Large intestine (tissue), 3 donors: ENCODE data around the gene IZUMO1. TPM values are rescaled to one million over a fixed set of nuclear protein-coding genes. Genes with fewer than 3 reads are reported as not detected.
A peak's percentile ranks its signal among the peaks of the same experiment; 100 is the strongest.
"Not testable (repeated sequence)": the region's sequence is repeated elsewhere in the genome, so short reads cannot be mapped to it uniquely, and the experiment has no call there.

Experiments
- DNase-seq, 2 donors: peaks; one replicate each; pipeline versions ENCODE4 v3.0.0 to v3.0.0-alpha.2; 2013
- H3K27ac ChIP-seq: one replicate; pipeline ENCODE4 v1.5.1; 2013; ENCODE audit warnings: low read length
- H3K27me3 ChIP-seq: 2 replicates; pipeline ENCODE4 v1.6.1; 2013; ENCODE audit warnings: low read length; ENCODE audit not compliant: control insufficient read depth, insufficient read depth
- H3K36me3 ChIP-seq: 2 replicates; pipeline ENCODE4 v1.6.1; 2013; ENCODE audit warnings: low read length; ENCODE audit not compliant: control insufficient read depth, insufficient read depth
- H3K4me1 ChIP-seq: one replicate; pipeline ENCODE4 v1.6.1; 2013; ENCODE audit warnings: low read length; ENCODE audit not compliant: control insufficient read depth, insufficient read depth
- H3K4me3 ChIP-seq: one replicate; pipeline ENCODE4 v1.5.1; 2013; ENCODE audit warnings: low read length
- H3K9me3 ChIP-seq: one replicate; pipeline ENCODE4 v1.6.1; 2013; ENCODE audit warnings: mild to moderate bottlenecking, low read depth, low read length, moderate library complexity; ENCODE audit not compliant: control insufficient read depth
- WGBS: methylation state at CpG from one replicate; pipeline ENCODE4 v1.1.5; 2013; ENCODE audit warnings: low lambda C conversion rate; ENCODE audit not compliant: insufficient coverage; 5-methylcytosine and 5-hydroxymethylcytosine counted together
- polyA plus RNA-seq: library from polyadenylated mRNA; unstranded; fragments of 120-200 nt; gene quantifications from one replicate; pipeline ENCODE4 v1.2.1, GENCODE V29; 2013

The IZUMO1 gene
- polyA plus RNA-seq, 1 donor = 0.40 TPM

DNA sequence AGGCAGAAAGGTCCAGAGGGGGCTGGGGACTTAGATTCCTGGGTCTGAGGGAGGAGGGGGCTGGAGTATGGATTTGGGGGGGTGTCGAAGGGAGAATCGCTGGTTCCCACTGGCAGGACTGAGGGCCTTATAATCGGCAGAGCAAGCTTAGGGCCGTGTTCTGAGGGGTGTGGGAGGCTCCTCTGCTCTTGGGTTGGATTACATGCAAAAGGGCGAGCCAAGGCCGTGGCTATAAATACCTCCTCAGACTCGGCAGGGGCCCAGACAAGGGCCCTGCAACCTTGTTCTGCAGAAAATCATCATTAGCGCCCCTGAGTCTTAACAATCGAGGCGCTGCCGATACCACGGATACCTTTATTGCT is 26.5 kb downstream of the IZUMO1 start:
- no peaks in the 10 kb centered on the region for H3K36me3 ChIP-seq
- DNase-seq = no peak
- peaks cover 39% of the 10 kb centered on the region for H3K4me1 ChIP-seq
- H3K27ac ChIP-seq = peak overlapping the region; percentile 65
- H3K27me3 ChIP-seq = no peaks in the 10 kb centered on the region
- H3K9me3 ChIP-seq = peaks cover 3% of the 10 kb centered on the region
- no CpG with 5 or more reads among the region's 12 CpGs for WGBS
- peak overlapping the region; percentile 48 for H3K4me3 ChIP-seq

- H3K9me3 ChIP-seq = peaks cover under 1% of the 10 kb centered on the region
- peak in 1 of 2 donors; percentile 59 for DNase-seq
- WGBS = 33% methylated on average over 1 of the region's 33 CpGs
Measured at GRCh38 chr19:48719263-48720171, 27.2 kb downstream of the IZUMO1 start, which contains the start of gene MAMSTR. Gene MAMSTR (minus strand): TSS chr19:48719725. CDS start chr19:48719031, 694 bp downstream.

DNA sequence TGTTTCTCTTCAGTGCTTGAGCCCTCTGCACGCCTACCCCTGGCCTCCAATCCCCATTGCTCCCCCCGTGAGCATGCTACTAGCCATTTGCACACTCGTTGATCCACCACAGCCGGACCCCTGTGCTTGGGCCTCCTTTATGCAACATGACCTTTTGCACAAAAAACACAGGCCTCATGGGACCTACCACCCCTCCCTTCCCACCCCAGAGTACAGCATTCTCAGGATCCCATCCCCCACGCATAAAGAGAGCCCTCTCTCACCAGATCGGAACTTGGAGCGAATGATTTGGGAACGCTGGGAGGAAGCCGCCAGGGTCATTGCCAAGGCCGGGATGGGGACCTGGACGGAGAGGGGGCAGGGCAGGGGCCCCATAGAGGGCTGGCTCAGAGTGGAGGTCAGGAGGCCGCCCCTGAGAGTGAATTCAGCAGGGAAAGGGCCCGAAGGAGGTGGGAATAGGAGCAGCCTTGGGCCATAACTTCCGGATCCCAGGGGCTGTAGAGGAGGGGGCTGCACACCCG is 27.9 kb downstream of the IZUMO1 start:
- Histone ChIP-seq H3K27me3 (no peaks in the 10 kb centered on the region), H3K4me3 (peak overlapping the region; percentile 48), H3K4me1 (peaks cover 42% of the 10 kb centered on the region), H3K9me3 (no peaks in the 10 kb centered on the region), H3K27ac (peak overlapping the region; percentile 10), H3K36me3 (no peaks in the 10 kb centered on the region)
- no peak for DNase-seq
- WGBS = no CpG with 5 or more reads among the region's 15 CpGs

More at GRCh38 chr19:48719263-48720171, 27.2 kb downstream of the IZUMO1 start, which contains the start of gene MAMSTR:
- no peaks in the 10 kb centered on the region for H3K36me3 ChIP-seq
- no peaks in the 10 kb centered on the region for H3K27me3 ChIP-seq
- H3K27ac ChIP-seq = peak within 1 kb of the TSS; percentile 65
- H3K4me3 ChIP-seq = peak within 1 kb of the TSS; percentile 48
- H3K4me1 ChIP-seq = peaks cover 42% of the 10 kb centered on the region

DNA sequence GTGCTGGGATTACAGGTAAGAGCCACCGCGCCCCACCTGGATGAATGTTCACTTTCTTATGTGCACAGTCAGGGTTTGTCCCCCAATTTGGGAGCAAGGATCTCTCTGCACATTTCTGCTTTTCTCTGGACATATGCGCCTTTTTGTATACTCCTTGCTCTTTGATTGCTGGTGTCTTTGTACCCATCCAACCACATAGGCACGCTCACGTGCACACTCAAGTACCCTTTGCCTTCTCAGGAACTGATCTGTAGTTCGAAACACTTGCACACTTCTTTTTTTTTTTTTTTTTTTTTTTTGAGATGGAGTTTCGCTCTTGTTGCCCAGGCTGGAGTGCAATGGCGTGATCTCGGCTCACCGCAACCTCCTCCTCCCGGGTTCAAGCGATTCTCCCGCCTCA is 28.6 kb downstream of the IZUMO1 start:
- H3K36me3 ChIP-seq, H3K27ac ChIP-seq, H3K9me3 ChIP-seq, H3K27me3 ChIP-seq, H3K4me3 ChIP-seq, DNase-seq: not testable (repeated sequence)
- peaks cover 47% of the 10 kb centered on the region for H3K4me1 ChIP-seq
- 100% methylated on average over 3 of the region's 13 CpGs for WGBS

- DNase-seq = peak in 1 of 2 donors; percentile 74
- peaks cover 53% of the 10 kb centered on the region for H3K4me1 ChIP-seq
- H3K4me3 ChIP-seq = peak overlapping the region; percentile 7
- no CpG with 5 or more reads among the region's 24 CpGs for WGBS
- no peaks in the 10 kb centered on the region for H3K27me3 ChIP-seq
- peak overlapping the region; percentile 94 for H3K27ac ChIP-seq
- H3K36me3 ChIP-seq = no peaks in the 10 kb centered on the region
- H3K9me3 ChIP-seq = no peaks in the 10 kb centered on the region
Measured at GRCh38 chr19:48716562-48717291, 30.0 kb downstream of the IZUMO1 start.

DNA sequence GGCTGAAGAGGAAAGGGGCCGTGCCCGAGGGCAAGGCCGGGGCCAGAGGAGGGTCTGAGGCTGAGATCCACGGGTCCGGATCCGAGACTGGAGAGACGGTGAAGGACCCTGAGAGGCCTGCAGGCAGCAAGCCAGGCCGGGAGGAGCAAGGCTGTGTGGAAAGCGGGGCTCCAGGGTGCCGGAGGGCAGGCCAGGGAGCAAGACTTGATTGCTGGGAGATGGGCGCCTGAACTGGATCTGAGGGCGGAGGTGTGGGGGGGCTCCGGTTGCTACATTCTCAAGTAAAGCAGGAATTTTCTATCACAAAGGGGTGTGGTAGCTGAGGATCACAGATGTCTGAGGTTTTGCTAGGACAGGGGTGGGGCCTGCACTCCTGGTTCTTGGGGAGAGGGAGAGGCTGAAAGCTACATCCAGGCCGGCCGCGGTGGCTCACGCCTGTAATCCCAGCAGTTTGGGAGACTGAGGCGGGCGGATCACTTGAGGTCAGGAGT is 31.0 kb downstream of the IZUMO1 start:
- Histone ChIP-seq H3K4me3 (peak overlapping the region; percentile 69), H3K4me1 (peaks cover 53% of the 10 kb centered on the region), H3K27ac (peak overlapping the region; percentile 94), H3K36me3 (no peaks in the 10 kb centered on the region), H3K27me3 (no peaks in the 10 kb centered on the region), H3K9me3 (no peaks in the 10 kb centered on the region)
- DNase-seq = peak in 1 of 2 donors; percentile 71
- WGBS = 20% methylated on average over 1 of the region's 19 CpGs

GRCh38 chr19:48714759-48715675 is 31.7 kb downstream of the IZUMO1 start:
- no peaks in the 10 kb centered on the region for H3K9me3 ChIP-seq
- peak overlapping the region; percentile 94 for H3K27ac ChIP-seq
- WGBS = 17% methylated on average over 1 of the region's 26 CpGs
- H3K36me3 ChIP-seq = no peaks in the 10 kb centered on the region
- peak; percentile 77 to 90 for DNase-seq
- H3K4me1 ChIP-seq = peaks cover 48% of the 10 kb centered on the region
- no peaks in the 10 kb centered on the region for H3K27me3 ChIP-seq
- H3K4me3 ChIP-seq = peak overlapping the region; percentile 69

DNA sequence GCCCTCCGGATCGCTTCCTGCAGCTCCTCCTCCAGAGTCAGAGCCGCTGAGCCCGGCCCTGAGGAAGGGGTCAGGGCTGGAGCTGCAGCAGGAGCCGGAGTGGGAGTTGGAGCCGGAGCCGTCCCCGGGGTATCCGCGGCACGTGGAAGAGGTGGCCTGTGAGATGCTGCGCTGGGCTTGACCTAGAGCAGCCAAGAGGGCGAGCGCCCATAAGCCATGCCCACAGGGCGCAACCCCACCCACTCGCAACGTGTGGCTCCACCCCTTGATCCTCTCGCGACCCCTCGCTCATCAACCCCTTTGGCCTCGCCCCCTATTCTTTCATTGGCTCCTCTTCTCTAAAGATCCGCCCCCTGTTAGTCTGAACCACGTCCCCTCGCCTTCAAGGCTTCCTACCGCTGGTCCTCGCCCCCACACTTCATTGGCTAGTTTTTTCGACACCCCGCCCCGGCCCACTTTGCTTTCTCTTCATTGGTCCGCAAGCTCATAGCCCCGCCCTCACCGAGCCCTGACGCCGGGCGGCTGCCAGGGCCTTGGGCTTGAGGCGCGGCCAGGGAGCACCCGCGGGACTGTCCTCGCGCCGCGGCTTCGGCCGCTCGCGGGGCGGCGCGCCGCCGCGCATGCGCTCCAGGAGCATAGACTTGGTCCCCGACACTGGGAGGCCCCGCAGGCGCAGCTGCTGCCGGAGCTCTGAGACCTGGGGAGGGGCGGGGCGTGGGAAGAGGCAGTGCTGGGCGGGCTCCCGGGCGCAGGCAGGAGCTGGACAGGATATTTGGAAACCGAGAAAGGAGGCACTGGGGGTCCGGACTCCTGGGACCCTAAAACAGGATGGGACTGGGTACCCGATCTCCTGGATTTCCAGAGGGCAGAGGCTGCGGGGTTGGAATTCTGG is 32.6 kb downstream of the IZUMO1 start:
- Histone ChIP-seq H3K27ac (peak overlapping the region; percentile 94), H3K4me3 (peak overlapping the region; percentile 69), H3K4me1 (peaks cover 39% of the 10 kb centered on the region)

More for the DNA sequence above, 32.6 kb downstream of the IZUMO1 start:
- Histone ChIP-seq H3K36me3 (no peaks in the 10 kb centered on the region), H3K27me3 (no peaks in the 10 kb centered on the region), H3K9me3 (no peaks in the 10 kb centered on the region)
- no CpG with 5 or more reads among the region's 67 CpGs for WGBS
- peak; percentile 100 for DNase-seq
